ENCODE measurements around the gene KLHL26.

KLHL26 gene

GRCh38 chr19:18648973-18649315 lies 12.1 kb downstream of the KLHL26 start:
- Histone ChIP-seq H3K36me3 (replicated peaks; ENCODE audit: insufficient read depth, low read length) (no peaks in the 10 kb centered on the region), H3K4me3 (ENCODE audit: low read length) (no peak overlapping the region), H3K27me3 (replicated peaks; ENCODE audit: insufficient read depth, low read length) (no peaks in the 10 kb centered on the region), H3K9ac (ENCODE audit: low read length) (no peak overlapping the region), H3K9me3 (replicated peaks; ENCODE audit: insufficient read depth, low read length) (no peaks in the 10 kb centered on the region), H3K4me1 (ENCODE audit: low read length) (no peaks in the 10 kb centered on the region), H4K20me1 (ENCODE audit: insufficient read depth, low read length) (no peaks in the 10 kb centered on the region), H3K9me2 (replicated peaks; ENCODE audit: insufficient read depth, low read length) (no peaks in the 10 kb centered on the region), H2AFZ (ENCODE audit: low read length) (no peak overlapping the region), H3K27ac (ENCODE audit: low read length) (no peak overlapping the region), H3K79me2 (ENCODE audit: low read length) (peaks cover 17% of the 10 kb centered on the region), H3F3A (ENCODE audit: insufficient read depth, low read length) (no peaks in the 10 kb centered on the region), H3K4me2 (ENCODE audit: low read depth, low read length) (no peak overlapping the region)
- no peak for DNase-seq
- TF ChIP-seq CTCF (IDR thresholded peaks at IDR 0.05; ENCODE audit: low read length) (no peak), EZH2phosphoT487 (IDR thresholded peaks at IDR 0.05; ENCODE audit: low read length) (no peak), EZH2 (optimal IDR thresholded peaks at IDR 0.05; ENCODE audit: low read depth, low read length) (no peak)

GRCh38 chr19:18649371-18650020 lies 12.7 kb downstream of the KLHL26 start:
- no peak overlapping the region for H3K4me2 ChIP-seq (ENCODE audit: low read depth, low read length)
- no peaks in the 10 kb centered on the region for H3K27me3 ChIP-seq (replicated peaks; ENCODE audit: insufficient read depth, low read length)
- DNase-seq = no peak
- H3K9me2 ChIP-seq (replicated peaks; ENCODE audit: insufficient read depth, low read length) = no peaks in the 10 kb centered on the region
- H3K27ac ChIP-seq (ENCODE audit: low read length) = no peak overlapping the region
- no peaks in the 10 kb centered on the region for H3K9me3 ChIP-seq (replicated peaks; ENCODE audit: insufficient read depth, low read length)
- no peak overlapping the region for H3K4me3 ChIP-seq (ENCODE audit: low read length)
- no peak overlapping the region for H3K9ac ChIP-seq (ENCODE audit: low read length)
- no peaks in the 10 kb centered on the region for H4K20me1 ChIP-seq (ENCODE audit: insufficient read depth, low read length)
- no peaks in the 10 kb centered on the region for H3K36me3 ChIP-seq (replicated peaks; ENCODE audit: insufficient read depth, low read length)
- H3K4me1 ChIP-seq (ENCODE audit: low read length) = no peaks in the 10 kb centered on the region
- TF ChIP-seq EZH2phosphoT487 (IDR thresholded peaks at IDR 0.05; ENCODE audit: low read length) (no peak), CTCF (IDR thresholded peaks at IDR 0.05; ENCODE audit: low read length) (no peak), EZH2 (optimal IDR thresholded peaks at IDR 0.05; ENCODE audit: low read depth, low read length) (no peak)
- no peak overlapping the region for H2AFZ ChIP-seq (ENCODE audit: low read length)
- H3F3A ChIP-seq (ENCODE audit: insufficient read depth, low read length) = no peaks in the 10 kb centered on the region
- peaks cover 11% of the 10 kb centered on the region; the same call in 1 of the 2 replicates for H3K79me2 ChIP-seq (ENCODE audit: low read length)

- Histone ChIP-seq H3K27ac (ENCODE audit: low read length) (no peak overlapping the region), H3F3A (ENCODE audit: insufficient read depth, low read length) (no peaks in the 10 kb centered on the region)
These were observed 13.2 kb downstream of the KLHL26 start for GRCh38 chr19:18650021-18650390.

More at GRCh38 chr19:18650021-18650390, 13.2 kb downstream of the KLHL26 start:
- no peaks in the 10 kb centered on the region for H3K27me3 ChIP-seq (replicated peaks; ENCODE audit: insufficient read depth, low read length)
- H3K4me2 ChIP-seq (ENCODE audit: low read depth, low read length) = no peak overlapping the region
- H3K79me2 ChIP-seq (ENCODE audit: low read length) = peaks cover 6% of the 10 kb centered on the region; the same call in 1 of the 2 replicates
- DNase-seq = no peak
- no peak overlapping the region for H3K4me3 ChIP-seq (ENCODE audit: low read length)
- no peaks in the 10 kb centered on the region for H3K4me1 ChIP-seq (ENCODE audit: low read length)
- no peak overlapping the region for H2AFZ ChIP-seq (ENCODE audit: low read length)
- H4K20me1 ChIP-seq (ENCODE audit: insufficient read depth, low read length) = no peaks in the 10 kb centered on the region
- no peaks in the 10 kb centered on the region for H3K36me3 ChIP-seq (replicated peaks; ENCODE audit: insufficient read depth, low read length)
- no peaks in the 10 kb centered on the region for H3K9me2 ChIP-seq (replicated peaks; ENCODE audit: insufficient read depth, low read length)
- no peaks in the 10 kb centered on the region for H3K9me3 ChIP-seq (replicated peaks; ENCODE audit: insufficient read depth, low read length)
- no peak overlapping the region for H3K9ac ChIP-seq (ENCODE audit: low read length)
- TF ChIP-seq CTCF (IDR thresholded peaks at IDR 0.05; ENCODE audit: low read length) (no peak), EZH2 (optimal IDR thresholded peaks at IDR 0.05; ENCODE audit: low read depth, low read length) (no peak)

Data from MM.1S (cell line).